ENCODE measurements around the gene AQP12A.

The AQP12A gene

DNA sequence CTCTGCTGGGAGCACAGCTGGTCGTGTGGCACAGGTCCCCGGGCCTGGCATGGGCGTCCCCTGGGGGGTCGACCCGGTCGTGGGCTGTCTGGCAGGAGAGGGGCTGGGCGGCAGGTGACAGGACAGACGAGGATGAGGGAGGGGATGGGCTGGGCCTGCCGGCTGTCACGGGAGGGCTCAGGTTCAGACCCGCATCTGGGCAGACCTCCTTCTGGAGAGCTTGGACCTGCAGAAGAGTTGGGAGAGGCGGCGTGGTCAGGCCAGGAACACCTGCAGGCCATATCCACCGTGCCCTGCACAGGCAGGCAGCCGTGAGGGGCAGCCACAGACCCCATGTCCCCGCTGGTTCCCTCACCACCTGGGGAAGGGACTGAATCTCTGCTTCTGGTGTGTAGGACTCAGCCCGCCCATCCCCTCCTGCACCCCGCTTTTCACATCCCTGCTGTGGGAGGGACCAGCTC, 25.5 kb downstream of the AQP12A start:
- H3K27me3 Mint-ChIP-seq (ENCODE audit: low read depth, poor library complexity), result peaks cover 3% of the 10 kb centered on the region
- no peak overlapping the region for H3K27ac Mint-ChIP-seq
- TF ChIP-seq, protein P1, sequence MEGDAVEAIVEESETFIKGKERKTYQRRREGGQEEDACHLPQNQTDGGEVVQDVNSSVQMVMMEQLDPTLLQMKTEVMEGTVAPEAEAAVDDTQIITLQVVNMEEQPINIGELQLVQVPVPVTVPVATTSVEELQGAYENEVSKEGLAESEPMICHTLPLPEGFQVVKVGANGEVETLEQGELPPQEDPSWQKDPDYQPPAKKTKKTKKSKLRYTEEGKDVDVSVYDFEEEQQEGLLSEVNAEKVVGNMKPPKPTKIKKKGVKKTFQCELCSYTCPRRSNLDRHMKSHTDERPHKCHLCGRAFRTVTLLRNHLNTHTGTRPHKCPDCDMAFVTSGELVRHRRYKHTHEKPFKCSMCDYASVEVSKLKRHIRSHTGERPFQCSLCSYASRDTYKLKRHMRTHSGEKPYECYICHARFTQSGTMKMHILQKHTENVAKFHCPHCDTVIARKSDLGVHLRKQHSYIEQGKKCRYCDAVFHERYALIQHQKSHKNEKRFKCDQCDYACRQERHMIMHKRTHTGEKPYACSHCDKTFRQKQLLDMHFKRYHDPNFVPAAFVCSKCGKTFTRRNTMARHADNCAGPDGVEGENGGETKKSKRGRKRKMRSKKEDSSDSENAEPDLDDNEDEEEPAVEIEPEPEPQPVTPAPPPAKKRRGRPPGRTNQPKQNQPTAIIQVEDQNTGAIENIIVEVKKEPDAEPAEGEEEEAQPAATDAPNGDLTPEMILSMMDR (IDR thresholded peaks at IDR 0.05), result no peak
- peaks cover 4% of the 10 kb centered on the region for H3K4me1 Mint-ChIP-seq
- no peaks in the 10 kb centered on the region for H3K9me3 Mint-ChIP-seq
- H3K4me3 Mint-ChIP-seq, result no peak overlapping the region
- no peaks in the 10 kb centered on the region for H3K36me3 Mint-ChIP-seq (ENCODE audit: low read depth)
- no peak for DNase-seq

DNA sequence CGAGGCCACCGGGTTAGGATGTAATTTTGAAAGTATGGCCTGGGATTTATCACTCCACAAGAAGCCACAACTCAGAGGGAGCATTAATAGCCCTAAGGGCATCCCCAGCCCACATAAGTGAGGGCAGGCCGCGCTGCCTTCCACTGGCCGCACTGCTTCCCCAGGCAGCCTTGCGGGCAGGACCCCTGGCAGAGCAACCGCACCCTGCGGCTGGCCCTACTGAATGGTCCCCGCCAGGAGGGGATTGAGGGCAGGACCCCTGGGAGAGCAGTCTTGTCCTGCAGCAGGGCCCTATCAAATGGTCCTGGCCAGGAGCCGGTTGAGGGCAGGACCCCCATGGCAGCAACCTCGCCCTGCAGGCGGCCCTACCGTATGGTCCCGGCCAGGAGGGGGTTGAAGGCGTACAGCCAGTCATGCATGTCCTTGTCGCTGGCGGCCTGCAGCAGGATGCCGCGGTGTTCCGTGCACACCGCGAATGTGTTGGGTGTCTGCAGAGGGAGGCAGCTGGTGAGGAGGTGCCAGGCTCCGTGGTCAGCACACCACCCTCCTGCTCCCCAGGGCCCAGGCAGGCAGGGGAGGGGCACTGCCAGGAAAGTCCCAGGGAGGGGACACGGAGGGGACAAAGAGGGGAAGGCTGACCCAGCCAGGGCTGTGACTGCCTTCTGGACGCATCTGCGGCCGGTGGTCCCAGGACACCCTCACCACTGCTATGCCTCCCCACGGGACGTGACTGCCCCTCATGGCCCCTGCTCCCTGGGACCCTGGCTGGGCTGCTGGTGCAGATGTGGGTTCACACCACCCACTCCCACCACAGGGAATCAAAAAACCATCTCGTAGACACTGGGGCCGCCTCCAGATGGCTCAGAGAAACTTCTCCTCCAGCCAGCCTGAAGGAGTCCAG, 26.3 kb downstream of the AQP12A start:
- Mint-ChIP-seq H3K4me1 (peaks cover 4% of the 10 kb centered on the region), H3K9me3 (no peaks in the 10 kb centered on the region)
- TF ChIP-seq, protein P1 (IDR thresholded peaks at IDR 0.05), result no peak

DNA sequence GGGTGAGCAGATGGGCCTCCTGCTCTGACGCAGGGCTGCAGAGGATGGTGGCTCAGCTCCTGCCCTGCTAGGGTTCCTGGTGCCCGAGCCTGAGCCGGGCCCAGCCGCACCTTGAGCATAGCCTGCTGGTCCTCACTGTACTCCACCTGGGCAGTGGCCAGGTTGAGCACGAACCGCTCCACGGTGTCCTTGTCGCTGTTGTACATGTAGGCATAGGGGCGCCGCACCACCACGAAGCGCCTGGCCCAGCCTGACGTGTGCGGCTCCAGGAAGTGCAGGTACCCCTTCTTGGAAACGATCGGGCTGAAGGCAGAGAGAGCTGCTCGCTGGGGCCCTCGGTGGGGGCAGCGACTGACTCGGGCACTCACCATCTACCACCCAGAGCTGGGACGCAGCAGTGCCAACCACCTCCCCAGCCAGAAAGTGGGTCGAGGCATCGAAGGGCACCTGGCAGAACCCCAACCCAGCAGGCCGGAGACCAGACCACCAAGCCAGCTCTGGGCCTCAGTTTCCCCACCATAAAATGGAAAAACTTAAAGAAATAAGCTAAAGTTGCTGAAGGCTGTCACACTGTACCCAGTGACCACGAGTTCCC, 27.3 kb downstream of the AQP12A start:
- peaks cover 4% of the 10 kb centered on the region for H3K4me1 Mint-ChIP-seq
- H3K27ac Mint-ChIP-seq, result no peak overlapping the region
- H3K36me3 Mint-ChIP-seq (ENCODE audit: low read depth), result no peaks in the 10 kb centered on the region
- H3K9me3 Mint-ChIP-seq, result no peaks in the 10 kb centered on the region
- no peak for DNase-seq
- TF ChIP-seq, protein P1 (IDR thresholded peaks at IDR 0.05), result no peak
- no peak overlapping the region for H3K4me3 Mint-ChIP-seq
- peaks cover 3% of the 10 kb centered on the region for H3K27me3 Mint-ChIP-seq (ENCODE audit: low read depth, poor library complexity)

More for the DNA sequence above, 26.3 kb downstream of the AQP12A start:
- no peak for DNase-seq
- Mint-ChIP-seq H3K27ac (no peak overlapping the region), H3K4me3 (no peak overlapping the region), H3K27me3 (ENCODE audit: low read depth, poor library complexity) (peaks cover 3% of the 10 kb centered on the region), H3K36me3 (ENCODE audit: low read depth) (no peaks in the 10 kb centered on the region)

DNA sequence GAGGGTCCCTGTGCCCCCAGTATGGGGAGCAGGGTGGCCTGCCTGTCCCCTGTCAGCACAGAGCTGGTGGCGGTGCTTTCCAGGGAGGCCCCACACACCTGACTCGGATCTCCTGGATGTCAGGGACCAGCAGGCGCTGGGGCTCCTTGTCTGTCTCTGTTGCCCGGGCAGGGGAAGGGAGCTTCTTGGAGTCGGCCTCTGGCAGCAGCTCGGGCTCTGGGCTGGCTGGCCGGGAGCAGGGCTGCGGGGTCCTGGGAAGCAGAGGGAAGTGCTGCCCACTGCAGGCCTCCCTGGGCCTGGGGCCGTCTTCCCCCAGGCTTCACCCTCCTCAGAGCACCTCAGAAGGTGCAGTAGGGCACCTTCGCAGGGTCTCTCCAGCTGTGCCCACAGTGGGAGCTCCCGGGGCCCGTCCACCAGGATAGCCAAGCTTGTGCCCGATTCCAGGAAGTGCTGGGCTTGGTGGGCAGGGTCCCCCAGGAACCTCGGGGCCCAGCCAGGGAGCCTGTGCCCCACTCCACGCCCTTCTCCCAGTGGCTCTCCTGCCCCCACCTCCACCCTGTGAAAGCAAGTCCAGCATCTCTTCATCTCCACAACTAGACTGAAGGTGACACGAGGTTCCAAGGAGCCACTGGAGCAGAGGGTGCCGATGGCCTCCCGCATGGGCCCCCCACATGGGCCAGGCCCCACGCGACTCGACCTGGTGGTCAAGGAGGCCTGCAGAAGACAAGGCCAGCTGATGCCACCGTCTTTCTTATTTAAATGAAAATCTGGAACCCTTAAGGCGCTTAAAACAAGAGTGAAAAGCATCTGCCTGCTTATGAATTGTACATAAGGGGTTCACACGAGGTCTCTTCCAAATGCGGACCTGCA, 28.2 kb downstream of the AQP12A start:
- H3K4me3 Mint-ChIP-seq, result no peak overlapping the region
- TF ChIP-seq, protein P1 (IDR thresholded peaks at IDR 0.05), result no peak
- peaks cover 4% of the 10 kb centered on the region for H3K4me1 Mint-ChIP-seq
- H3K27me3 Mint-ChIP-seq (ENCODE audit: low read depth, poor library complexity), result peaks cover 3% of the 10 kb centered on the region
- no peaks in the 10 kb centered on the region for H3K9me3 Mint-ChIP-seq
- H3K27ac Mint-ChIP-seq, result no peak overlapping the region
- no peaks in the 10 kb centered on the region for H3K36me3 Mint-ChIP-seq (ENCODE audit: low read depth)
- DNase-seq, result no peak

DNA sequence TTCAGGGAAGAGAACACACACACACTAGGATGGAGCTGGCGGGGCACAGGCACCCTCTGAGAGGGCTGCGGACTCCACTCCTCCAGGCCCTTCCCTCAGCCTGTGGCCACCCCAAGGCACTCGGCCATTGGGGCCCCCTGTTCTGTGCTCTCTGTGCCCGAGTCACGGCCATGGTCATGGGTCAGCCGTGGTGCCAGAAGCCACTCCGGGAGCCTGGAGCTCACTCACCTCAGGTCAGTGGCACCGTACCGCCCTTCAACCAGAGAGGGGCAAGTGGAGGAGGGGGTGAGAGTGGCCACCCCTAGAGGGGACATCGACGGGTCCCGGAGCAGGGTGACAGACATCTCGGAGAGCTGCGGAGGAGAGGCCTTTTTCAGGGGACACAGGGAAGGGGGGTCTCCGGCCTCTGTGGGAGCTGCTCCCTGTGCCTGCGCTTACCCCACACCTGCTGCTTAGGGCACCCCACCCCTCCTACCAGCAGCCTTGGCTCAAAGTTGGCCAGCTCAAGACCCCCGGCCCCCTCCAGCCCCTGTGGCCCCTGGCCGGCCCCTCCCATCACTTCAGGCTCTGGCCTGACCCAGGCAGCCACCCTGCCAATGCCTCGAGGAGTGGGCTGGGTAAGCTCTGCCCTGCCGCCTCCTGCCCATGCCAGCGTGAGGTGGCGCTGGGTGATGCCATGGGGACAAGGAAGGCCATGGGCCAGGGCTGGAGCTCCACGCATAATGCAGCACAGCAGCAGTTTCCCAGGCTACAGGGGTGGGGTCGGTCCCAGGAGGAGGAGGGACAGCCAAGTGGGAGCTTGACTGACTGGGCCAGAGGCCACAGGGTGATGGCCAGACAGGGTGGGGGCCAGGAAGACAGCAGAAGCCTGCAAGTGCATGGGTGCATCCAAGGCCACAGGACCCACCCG, 29.3 kb downstream of the AQP12A start:
- Mint-ChIP-seq H3K36me3 (ENCODE audit: low read depth) (no peaks in the 10 kb centered on the region), H3K9me3 (no peaks in the 10 kb centered on the region), H3K4me1 (peaks cover 4% of the 10 kb centered on the region), H3K27ac (no peak overlapping the region), H3K27me3 (ENCODE audit: low read depth, poor library complexity) (peaks cover 3% of the 10 kb centered on the region), H3K4me3 (no peak overlapping the region)
- TF ChIP-seq, protein P1 (IDR thresholded peaks at IDR 0.05), result no peak
- no peak for DNase-seq
